ENCODE data around the gene CCDC141.
"Not testable (repeated sequence)": the region's sequence is repeated elsewhere in the genome, so short reads cannot be mapped to it uniquely, and the experiment has no call there.

Gene CCDC141

DNA sequence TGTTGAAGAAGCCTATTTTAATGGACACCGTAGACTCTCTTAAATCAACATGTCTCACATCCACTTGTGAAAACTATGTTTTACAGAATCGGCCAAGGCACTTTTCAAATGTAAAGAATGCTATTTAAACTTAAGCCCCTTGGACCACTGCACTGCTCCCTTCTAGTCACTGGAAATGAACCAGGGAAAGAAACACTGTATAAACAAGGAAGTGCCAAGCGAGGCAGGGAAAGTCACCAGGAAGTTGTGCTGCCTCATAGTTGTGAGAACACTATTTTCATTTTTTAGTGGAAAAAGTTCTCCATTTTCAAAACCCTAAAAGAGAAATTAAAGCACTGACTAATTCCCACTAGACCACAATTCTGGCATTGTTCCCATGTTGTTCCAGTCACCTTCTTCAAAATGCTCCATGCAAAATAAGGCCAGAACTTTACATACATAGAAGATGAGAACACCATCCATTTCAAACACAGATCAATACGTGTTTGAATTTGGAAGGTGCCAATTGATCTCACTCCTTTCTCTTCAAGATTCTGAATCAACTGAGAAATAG, 13.5 kb downstream of the CCDC141 start:
- DNase-seq (ENCODE audit: low read depth in 2 of 2): no peak

DNA sequence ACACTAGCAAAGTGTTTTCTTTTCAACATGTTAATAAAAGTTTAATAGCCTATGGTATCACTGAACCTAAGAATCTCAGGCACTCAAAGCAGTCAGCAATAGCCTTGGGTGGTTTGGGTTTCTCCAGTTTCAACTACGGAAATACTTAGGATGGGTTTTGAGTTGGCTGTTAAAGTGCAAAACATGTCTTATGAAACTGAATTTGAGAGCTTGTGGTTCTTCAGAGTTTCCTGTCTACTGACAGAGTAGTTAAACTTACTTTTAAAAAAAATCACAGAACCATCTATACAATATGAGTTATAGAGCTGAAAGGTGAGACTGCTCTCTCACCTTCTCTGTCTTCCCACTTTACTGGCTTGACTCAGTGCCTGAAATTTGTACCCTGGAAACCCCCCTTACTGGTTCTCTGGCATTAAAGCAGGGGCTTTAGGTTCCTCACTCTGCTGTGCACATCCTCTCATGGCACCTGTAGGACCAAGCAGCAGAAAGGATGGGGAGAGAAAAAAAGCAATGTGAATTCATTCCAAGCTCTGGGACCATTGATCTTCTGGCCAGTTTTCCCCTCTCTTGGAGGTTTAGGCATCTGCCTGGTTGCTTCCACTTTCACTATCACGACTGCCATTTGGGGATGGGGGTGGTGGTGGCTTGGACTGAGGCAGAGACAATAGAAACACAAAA, 18.1 kb downstream of the CCDC141 start:
- DNase-seq (ENCODE audit: low read depth in 2 of 2): no peak

DNA sequence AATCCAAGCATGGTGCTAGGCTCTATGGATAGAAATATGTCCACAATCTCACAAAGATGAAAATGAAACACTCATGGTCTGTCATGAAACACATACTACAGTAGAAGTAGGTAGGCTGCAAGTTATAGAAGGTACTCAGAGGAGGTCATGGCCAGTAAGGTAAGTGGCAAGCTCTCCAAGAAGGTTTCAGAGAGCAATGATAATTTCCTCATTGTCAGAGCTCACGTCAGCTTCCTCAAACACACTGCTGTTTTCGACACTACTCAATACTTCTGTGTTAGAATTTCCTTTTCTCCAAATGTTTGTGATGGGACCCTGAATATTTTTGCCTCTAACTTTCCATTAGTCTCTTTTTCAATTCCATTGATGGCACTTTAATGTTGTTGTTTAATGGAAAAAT, 25.5 kb downstream of the CCDC141 start:
- no peak for DNase-seq (ENCODE audit: low read depth in 2 of 2)

DNA sequence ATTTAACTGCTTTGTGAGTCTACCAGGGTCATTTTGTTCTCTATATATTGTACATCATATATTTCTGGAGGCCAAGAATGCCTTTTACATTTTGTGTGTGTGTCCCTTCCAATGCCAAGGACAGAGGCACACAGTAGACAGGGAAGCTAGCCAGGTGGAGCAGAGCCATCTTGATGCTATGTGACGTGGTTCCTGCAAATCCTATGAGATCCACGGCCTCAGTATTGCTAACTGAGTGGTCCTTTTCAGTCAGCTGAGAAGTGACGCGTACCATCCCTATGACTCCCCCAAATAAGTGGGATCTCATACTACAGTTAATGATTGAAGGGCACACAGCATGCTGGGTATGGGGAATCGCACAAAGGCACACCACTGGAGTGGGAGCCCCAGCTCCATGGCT, 27.3 kb downstream of the CCDC141 start:
- DNase-seq (ENCODE audit: low read depth in 2 of 2): no peak

DNA sequence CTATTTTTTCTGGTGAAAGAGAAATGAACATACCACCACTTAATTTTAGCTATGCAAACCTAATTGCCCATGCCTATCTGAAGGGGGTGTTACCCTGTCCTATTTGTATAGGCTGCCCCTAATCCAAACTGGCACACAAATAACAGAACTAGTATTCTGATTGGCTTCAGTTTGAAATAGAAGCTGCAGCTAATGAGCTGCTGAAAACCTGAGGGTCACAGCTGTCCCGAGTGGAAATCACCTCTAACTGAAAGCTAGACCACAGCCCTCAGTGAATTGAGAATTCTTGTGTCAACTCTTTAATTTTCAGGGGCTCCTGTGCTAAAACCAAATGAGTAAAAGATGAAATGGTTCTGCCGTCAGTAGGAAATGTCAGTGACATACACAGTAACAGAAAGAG, 28.7 kb downstream of the CCDC141 start:
- no peak for DNase-seq (ENCODE audit: low read depth in 2 of 2)

DNA sequence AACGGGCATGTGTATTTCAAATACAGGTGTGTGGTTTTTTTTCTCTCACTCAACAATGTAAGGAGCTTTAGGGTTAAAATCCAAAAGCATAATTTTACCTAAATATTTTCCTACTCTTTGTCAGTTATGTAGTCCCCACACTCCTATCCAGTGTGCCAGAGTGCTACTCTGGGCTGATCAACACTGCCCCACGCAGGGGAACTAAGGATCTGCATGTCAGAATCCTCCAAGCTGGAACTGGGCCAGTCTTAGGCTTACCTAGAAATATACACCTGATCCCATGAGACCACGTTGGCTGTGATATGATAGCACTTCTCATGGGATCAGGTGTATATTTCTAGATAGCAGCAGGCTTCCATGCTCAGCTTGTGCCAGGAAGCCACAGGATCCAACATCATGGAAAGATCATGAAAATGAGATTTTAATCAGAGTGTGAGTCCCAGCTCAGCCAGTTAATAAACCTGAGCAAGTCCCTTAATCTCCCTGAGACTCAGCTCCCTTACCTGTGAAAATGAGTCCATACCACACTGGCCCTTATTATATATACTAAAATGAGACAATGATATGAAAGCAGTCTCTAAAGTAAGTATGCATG, 29.7 kb downstream of the CCDC141 start:
- DNase-seq (ENCODE audit: low read depth in 2 of 2): no peak

DNA sequence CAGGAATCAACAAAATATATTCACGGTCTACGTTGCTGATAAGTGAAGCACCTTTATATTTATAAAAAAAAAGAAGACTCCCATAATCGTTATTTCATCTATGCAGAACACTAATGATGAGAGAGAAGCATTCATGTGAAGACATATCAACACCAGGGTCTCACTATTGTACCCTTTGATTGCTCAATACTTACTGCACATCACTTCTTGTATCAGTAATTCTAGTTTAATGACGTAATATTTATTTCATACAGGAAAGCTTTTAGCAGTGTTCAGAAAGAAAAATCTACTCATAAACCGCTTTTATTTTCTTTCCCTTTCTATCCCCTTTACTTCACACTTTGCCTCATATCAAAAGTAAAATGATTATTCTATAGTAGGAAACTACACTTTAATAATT, 30.7 kb downstream of the CCDC141 start:
- DNase-seq (ENCODE audit: low read depth in 2 of 2): no peak

DNA sequence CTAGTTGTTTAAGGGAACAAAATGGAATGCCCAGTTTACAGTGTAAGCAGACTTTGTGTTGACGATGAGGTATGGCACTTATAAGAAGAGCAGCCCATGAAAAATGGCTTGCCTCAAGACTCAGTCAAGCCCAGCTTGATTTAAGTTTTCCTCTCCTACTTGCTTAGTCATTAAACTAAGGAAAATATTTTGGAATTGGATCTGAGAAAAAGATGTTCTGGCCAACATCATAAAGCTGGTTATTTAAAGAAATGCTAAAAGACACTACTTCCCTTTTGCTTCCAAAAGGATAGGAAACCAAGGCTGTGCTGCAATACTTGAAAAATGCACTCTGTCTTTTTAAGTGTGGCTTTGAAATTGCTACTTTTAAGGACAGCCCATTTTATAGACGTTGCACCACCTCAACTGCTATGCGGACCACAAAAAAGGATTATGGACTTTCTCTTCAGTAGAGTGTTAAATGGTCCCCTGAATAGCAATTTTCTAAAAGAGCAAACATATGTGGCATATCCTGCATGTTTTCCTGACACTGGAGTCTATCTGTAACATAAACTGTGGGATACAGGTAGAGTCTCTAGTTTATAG, 32.1 kb downstream of the CCDC141 start:
- DNase-seq (ENCODE audit: low read depth in 2 of 2): no peak

DNA sequence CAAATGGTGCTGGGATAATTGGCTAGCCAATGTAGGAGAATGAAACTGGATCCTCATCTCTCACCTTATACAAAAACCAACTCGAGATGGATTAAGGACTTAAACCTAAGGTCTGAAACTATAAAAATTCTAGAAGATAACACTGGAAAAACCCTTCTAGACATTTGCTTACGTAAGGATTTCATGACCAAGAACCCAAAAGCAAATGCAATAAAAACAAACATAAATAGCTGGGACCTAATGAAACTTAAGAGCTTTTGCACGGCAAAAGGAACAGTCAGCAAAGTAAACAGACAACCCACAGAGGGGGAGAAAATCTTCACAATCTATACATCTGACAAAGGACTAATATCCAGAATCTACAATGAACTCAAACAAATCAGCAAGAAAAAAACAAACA, 35.7 kb downstream of the CCDC141 start:
- DNase-seq (ENCODE audit: low read depth in 2 of 2): not testable (repeated sequence)

DNA sequence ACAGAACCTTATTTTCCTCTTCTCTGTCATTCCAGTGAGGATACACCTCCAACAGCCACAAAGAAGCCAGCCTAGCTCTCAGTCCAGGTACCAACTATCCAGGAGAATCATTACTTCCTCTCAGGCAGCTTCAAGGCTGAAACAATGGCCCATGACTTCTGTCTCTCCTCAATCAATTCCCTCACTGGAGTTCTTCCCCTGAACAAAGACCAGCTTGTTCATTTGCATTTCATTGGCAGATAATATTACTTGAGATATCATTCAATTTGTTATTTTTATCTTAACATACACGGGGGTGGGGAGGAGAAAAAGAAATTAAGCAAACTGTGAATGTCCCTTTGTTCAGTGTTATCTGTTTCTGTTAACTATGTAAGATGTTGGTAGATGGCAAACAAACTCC, 44.0 kb downstream of the CCDC141 start:
- DNase-seq (ENCODE audit: low read depth in 2 of 2): no peak

DNA sequence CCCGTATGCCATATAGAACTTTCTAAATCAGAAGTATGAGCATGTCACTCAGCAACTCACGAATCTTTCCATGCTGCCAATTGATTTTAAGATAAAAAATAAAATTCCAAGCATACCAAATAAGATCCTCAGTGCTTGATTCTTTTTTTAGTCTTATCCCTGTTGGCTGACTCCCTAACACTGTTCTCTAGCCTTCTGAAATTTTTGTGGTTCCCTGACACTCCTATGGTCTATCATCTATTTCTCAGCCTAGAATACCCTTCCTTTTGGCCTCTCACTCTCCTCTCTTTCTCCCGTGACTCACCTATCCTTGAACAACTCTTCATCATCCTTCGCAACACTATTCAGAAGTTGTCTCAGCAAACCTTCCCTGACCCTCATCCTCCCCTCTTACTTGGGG, 50.5 kb downstream of the CCDC141 start:
- no peak for DNase-seq (ENCODE audit: low read depth in 2 of 2)

DNA sequence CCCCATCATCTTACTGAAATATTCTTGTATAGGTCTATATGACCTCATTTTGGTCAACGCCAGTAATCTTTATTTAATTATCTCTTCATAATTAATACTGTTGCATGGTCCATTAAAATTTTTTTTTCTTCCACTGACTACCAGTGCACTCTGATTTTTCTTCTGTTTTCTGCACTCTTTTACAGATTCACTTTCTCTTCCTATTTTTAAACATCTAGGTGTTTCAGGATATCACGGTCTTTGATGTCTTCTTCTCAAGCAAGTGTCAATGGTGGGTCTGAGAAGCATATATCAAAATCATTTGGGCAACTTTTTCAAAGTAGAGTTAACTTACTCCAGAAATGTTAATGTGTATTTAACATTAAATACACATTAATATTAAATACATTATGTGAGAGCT, 51.4 kb downstream of the CCDC141 start:
- no peak for DNase-seq (ENCODE audit: low read depth in 2 of 2)

DNA sequence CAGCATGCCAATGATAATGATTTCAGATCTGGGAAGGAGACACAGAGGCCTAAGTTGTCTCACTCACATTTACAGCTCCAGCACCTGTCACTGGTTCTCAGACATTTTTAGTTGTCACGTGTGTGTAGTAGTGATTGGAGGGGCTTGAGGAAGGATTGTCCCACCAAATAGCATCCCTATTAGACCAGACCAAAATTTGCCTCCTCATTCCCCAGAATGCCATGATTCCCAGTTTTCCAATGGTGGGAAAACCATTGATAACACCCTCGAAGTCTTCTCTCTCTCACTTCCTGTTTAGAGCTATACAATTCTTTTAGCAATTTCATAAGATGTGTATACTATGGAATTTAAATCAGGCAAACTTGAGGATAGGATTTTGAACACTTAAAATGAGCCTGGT, 52.5 kb downstream of the CCDC141 start:
- no peak for DNase-seq (ENCODE audit: low read depth in 2 of 2)

DNA sequence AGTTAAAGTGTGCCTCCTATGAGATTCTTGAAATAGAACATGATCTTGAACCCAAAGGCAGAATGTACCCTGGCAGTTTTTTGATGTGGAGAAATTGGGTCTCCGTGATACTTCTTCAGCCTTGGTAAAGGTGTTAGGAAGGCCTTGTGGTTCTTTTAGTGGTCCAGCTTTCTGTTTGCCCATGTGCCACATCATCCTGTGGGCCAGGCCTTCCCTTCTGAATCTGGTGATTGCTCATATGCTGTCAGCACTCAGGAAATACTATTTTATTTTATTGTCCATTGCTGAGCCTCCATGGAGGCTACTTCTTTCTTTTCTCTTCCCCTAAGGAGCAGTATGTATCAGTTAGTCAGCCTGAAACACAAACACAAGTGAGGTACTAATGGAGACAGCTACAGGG, 52.9 kb downstream of the CCDC141 start:
- DNase-seq (ENCODE audit: low read depth in 2 of 2): no peak

DNA sequence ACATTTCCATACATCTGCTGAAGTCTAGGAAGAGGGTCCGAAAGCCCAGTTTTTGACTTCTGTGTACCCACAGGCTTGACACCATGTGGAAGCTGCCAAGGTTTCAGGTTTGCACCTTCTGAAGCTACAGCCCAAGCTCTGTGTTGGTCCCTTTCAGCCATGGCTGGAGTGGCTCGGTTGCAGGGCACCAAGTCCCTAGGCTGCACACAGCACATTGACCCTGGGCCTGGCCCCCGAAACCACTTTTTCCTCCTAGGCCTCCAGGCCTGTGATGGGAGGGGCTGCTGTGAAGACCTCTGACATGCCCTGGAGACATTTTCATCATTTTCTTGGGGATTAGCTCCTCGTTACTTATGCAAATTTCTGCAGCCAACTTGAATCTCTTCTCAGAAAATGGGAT, 55.7 kb downstream of the CCDC141 start:
- no peak for DNase-seq (ENCODE audit: low read depth in 2 of 2)

DNA sequence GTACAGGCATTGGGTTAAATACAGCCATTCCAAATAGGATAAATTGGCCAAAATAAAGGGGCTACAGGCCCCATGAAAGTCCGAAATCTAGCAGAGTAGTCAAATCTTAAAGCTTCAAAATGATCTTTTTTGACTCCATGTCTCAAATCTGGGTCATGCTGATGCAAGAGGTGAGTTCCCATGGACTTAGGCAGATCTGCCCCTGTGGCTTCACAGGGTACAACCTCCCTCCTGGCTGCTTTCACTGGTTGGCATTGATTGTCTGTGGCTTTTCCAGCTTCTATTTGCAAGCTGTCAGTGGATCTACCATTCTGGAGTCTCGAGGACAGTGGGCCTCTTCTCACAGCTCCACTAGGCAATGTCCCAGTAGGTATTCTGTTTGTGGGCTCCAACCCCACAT, 56.1 kb downstream of the CCDC141 start:
- no peak for DNase-seq (ENCODE audit: low read depth in 2 of 2)

DNA sequence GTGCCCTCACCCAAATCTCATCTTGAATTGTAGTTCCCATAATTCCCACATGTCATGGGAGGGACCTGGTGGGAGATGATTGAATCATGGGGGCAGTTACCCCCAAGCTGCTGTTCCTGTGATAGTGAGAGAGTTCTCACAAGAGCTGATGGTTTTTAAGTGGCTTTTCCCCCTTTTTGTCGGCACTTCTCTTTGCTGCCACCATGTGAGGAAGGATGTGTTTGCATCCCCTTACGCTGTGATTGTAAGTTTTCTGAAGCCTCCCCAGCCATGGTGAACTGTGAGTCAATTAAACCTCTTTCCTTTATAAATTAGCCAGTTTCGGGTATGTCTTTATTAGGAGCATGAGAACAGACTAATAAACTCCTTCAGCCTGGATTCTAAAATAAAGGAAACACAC, 57.2 kb downstream of the CCDC141 start:
- not testable (repeated sequence) for DNase-seq (ENCODE audit: low read depth in 2 of 2)

DNA sequence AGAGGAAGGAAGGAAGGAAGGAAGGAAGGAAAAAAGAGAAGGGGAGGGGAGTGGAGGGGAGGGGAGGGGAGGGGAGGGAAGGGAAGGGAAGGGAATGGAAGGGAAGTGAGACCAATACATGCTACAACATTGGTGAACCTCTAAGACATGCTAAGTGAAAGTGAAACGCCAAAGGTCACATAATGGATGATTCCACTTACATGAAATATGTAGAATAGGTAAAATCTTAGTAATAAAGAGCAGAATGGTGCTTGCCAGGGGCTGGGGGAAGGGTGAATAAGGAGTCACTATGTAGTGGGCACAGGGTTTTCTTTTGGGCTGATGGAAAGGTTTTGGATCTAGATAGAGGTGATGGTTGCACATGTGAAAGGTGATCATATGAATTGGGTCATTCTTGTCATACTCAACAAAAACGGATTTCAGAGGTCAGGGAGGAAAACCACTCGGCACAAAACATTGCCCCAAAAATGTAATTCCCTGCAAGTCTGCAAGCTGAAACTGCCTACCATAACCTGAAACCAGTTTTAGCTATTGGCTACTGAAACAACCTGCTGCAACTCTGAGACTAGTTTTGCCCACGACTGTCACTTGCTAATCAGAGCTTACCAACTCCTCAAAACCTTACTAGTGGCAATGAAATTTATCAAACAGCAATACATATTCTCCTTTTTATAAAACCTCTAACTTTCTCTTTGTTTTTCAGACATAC, 59.2 kb downstream of the CCDC141 start:
- DNase-seq (ENCODE audit: low read depth in 2 of 2): no peak

DNA sequence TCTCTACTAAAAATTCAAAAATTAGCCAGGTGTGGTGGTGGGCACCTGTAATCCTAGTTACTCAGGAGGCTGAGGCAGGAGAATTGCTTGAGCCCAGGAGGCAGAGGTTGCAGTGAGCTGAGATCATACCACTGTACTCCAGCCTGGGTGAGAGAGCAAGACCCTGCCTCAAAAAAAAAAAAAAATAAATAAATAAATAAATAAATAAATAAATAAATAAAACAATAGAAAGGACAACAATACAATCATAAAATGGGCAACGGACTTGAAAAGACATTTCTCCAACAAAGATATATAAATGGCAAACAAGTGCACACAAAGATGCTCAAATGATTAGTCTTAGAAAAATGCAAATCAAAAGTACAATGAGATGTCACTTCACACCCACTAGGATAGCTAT, 60.5 kb downstream of the CCDC141 start:
- DNase-seq (ENCODE audit: low read depth in 2 of 2): not testable (repeated sequence)

DNA sequence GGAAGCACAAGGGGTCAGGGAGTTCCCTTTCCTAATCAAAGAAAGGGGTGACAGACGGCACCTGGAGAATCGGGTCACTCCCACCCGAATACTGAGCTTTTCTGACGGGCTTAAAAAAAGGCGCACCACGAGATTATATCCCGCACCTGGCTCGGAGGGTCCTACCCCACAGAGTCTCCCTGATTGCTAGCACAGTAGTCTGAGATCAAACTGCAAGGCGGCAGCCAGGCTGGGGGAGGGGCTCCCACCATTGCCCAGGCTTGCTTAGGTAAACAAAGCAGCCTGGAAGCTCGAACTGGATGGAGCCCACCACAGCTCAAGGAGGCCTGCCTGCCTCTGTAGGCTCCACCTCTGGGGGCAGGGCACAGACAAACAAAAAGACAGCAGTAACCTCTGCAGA, 67.3 kb downstream of the CCDC141 start:
- not testable (repeated sequence) for DNase-seq (ENCODE audit: low read depth in 2 of 2)

DNA sequence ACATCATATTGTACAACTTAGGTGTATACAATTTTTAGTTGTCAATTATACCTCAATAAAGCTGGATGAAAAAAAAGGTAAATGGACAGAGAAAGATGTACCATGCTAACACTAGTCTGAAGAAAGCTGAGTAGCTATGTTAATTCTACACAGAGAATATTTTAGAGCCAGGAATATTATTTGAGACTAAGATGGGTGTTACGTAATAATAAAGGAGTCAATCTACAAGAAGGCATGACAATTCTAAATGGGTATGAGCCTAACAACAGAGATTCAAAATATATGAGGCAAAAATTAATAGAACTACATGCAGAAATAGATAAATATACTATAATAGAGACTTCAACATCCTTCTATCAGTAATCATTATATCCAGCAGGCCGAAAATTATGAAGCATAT, 69.1 kb downstream of the CCDC141 start:
- no peak for DNase-seq (ENCODE audit: low read depth in 2 of 2)

DNA sequence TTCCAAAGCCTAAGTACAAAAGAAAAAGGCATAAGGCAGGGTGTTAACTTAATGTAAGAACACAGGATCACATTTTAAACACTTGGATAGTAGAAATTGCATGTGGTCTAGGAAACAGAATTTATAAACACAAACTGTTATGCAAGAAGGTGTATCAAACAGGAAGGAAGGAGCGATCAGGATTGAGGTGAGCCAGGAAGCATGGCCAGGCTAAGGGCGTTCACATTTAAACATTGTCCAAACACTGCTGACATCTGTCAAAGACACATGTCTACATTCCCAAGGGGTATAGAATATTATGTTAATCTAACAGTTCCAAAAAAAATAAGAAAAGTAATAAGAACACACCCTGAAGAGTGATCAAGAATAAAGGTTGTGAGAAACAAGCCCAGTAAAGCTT, 71.3 kb downstream of the CCDC141 start:
- DNase-seq (ENCODE audit: low read depth in 2 of 2): no peak

DNA sequence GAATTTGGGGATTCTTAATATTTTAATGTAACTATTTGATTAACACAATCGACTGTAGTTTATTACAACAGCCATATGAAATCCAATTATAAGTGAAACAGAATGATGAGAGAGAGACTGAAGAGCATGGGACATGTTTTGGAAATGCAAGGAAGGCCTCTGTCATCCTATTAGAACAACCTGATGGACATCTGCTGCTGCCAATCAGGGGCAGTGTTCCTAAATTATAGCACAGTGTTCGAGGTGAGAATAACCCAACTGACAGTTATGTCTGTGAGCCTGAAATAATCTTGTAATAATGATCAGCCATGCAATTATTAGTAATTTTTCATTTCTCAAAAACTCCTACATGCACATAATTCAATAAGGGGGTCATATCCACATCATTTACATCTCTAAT, 73.6 kb downstream of the CCDC141 start:
- no peak for DNase-seq (ENCODE audit: low read depth in 2 of 2)

Measured in stimulated activated CD8-positive, alpha-beta memory T cell treated with anti-CD3 and anti-CD28 coated beads, Interleukin-15, amount 100 ng/mL, for 4 hours (primary cell).